Measurements from ENCODE around the gene FERMT1. TPM values are rescaled to one million over a fixed set of nuclear protein-coding genes. Genes with fewer than 3 reads are reported as not detected.

FERMT1 gene
- total and polyA plus RNA-seq, 2 donors (not counting 1 experiment from before 2014, with no cell fraction given): not detected

- peaks cover 6% of the 10 kb centered on the region for H3K27me3 Mint-ChIP-seq
- ChIA-PET POLR2A (no interaction called here), CTCF (no interaction called here)
- ATAC-seq (ENCODE audit: low read depth) (no peak), DNase-seq (no peak)
- Histone ChIP-seq H3K9ac (ENCODE audit: low read length) (no peak overlapping the region), H3K79me2 (ENCODE audit: control insufficient read depth, insufficient read depth, low read length) (no peaks in the 10 kb centered on the region), H3K4me1 (ENCODE audit: control insufficient read depth in 2 of 2, insufficient read depth in 2 of 2, low read length in 2 of 2) (no peaks in the 10 kb centered on the region), H3K36me3 (replicated peaks in 1 of 2; ENCODE audit: control extremely low read depth in 1 of 2, control insufficient read depth in 1 of 2, extremely low read depth in 1 of 2, insufficient read depth in 2 of 2, low read length in 1 of 2) (no peaks in the 10 kb centered on the region), H3K4me2 (replicated peaks; ENCODE audit: low read depth, low read length, poor library complexity, severe bottlenecking) (no peak overlapping the region), H3K4me3 (ENCODE audit: control extremely low read depth in 1 of 5, extremely low read depth in 1 of 5, insufficient read depth in 1 of 5, low read depth in 2 of 5, low read length in 4 of 5) (no peak overlapping the region), H3K9me3 (ENCODE audit: control extremely low read depth in 1 of 3, control insufficient read depth in 2 of 3, insufficient read depth in 1 of 3, low read length in 2 of 3) (no peaks in the 10 kb centered on the region), H2AFZ (ENCODE audit: insufficient read depth, low read depth, low read length, poor library complexity, severe bottlenecking) (no peak overlapping the region), H4K20me1 (ENCODE audit: control insufficient read depth, insufficient read depth, low read length, poor library complexity, severe bottlenecking) (no peaks in the 10 kb centered on the region), H3K27ac (ENCODE audit: low read length in 2 of 2) (no peak overlapping the region), H3K27me3 (replicated peaks in 1 of 4; ENCODE audit: control extremely low read depth in 1 of 4, control insufficient read depth in 3 of 4, insufficient read depth in 4 of 4, low read length in 3 of 4) (no peaks in the 10 kb centered on the region)
- intact Hi-C loops (cut with micrococcal nuclease): no loop called here
- no peaks in the 10 kb centered on the region for H3K4me1 Mint-ChIP-seq
- H3K27ac Mint-ChIP-seq: no peak overlapping the region
- TF ChIP-seq CTCF (IDR thresholded peaks at IDR 0.05) (no peak), EZH2 (IDR thresholded peaks at IDR 0.05; ENCODE audit: borderline replicate concordance, insufficient read depth, low read depth, low read length, poor library complexity, severe bottlenecking) (no peak)
- H3K4me3 Mint-ChIP-seq: no peak overlapping the region
- no peaks in the 10 kb centered on the region for H3K9me3 Mint-ChIP-seq (ENCODE audit: insufficient read depth)
- 100% methylated on average over 1 of the region's 5 CpGs for WGBS (ENCODE audit: insufficient coverage)
Observed at GRCh38 chr20:6095409-6095808, 27.4 kb downstream of the FERMT1 start.

DNA sequence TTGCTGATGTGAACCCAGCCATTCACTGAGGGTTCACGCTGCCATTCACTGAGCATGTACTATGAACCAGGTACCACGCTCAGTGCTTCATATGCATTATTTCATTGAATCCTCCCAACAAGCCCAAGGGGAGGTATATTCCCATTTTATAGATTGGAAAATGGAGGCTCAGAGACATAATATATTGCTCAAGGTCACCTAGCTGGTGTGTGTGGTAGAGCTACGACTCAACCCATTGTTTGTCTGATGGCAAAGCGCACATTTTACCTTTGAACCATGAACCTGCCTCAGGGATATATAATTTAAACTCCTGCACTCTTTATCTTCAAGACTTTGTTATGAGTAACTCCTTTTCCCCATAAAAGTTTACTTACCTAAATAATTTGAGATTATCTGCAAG is 28.3 kb downstream of the FERMT1 start:
- no peaks in the 10 kb centered on the region for H3K27me3 ChIP-seq (replicated peaks in 1 of 4; ENCODE audit: control extremely low read depth in 1 of 4, control insufficient read depth in 3 of 4, insufficient read depth in 4 of 4, low read length in 3 of 4)
- Mint-ChIP-seq H3K4me1 (no peaks in the 10 kb centered on the region), H3K27ac (no peak overlapping the region), H3K4me3 (no peak overlapping the region), H3K9me3 (ENCODE audit: insufficient read depth) (no peaks in the 10 kb centered on the region), H3K27me3 (peaks cover 9% of the 10 kb centered on the region)
- H3K4me3 ChIP-seq (ENCODE audit: control extremely low read depth in 1 of 5, extremely low read depth in 1 of 5, insufficient read depth in 1 of 5, low read depth in 2 of 5, low read length in 4 of 5): no peak overlapping the region
- no CpG with 5 or more reads among the region's 4 CpGs for WGBS (ENCODE audit: insufficient coverage)
- no peak overlapping the region for H3K9ac ChIP-seq (ENCODE audit: low read length)
- H2AFZ ChIP-seq (ENCODE audit: insufficient read depth, low read depth, low read length, poor library complexity, severe bottlenecking): no peak overlapping the region
- intact Hi-C loops (cut with micrococcal nuclease): no loop called here
- no peak overlapping the region for H3K27ac ChIP-seq (ENCODE audit: low read length in 2 of 2)
- H3K9me3 ChIP-seq (ENCODE audit: control extremely low read depth in 1 of 3, control insufficient read depth in 2 of 3, insufficient read depth in 1 of 3, low read length in 2 of 3): no peaks in the 10 kb centered on the region
- no peaks in the 10 kb centered on the region for H3K79me2 ChIP-seq (ENCODE audit: control insufficient read depth, insufficient read depth, low read length)
- POLR2A ChIA-PET: no interaction called here
- TF ChIP-seq CTCF (IDR thresholded peaks at IDR 0.05): no peak
- TF ChIP-seq EZH2 (IDR thresholded peaks at IDR 0.05; ENCODE audit: borderline replicate concordance, insufficient read depth, low read depth, low read length, poor library complexity, severe bottlenecking): no peak
- CTCF ChIA-PET: no interaction called here
- H4K20me1 ChIP-seq (ENCODE audit: control insufficient read depth, insufficient read depth, low read length, poor library complexity, severe bottlenecking): no peaks in the 10 kb centered on the region
- no peaks in the 10 kb centered on the region for H3K4me1 ChIP-seq (ENCODE audit: control insufficient read depth in 2 of 2, insufficient read depth in 2 of 2, low read length in 2 of 2)
- no peak for DNase-seq
- no peaks in the 10 kb centered on the region for H3K36me3 ChIP-seq (replicated peaks in 1 of 2; ENCODE audit: control extremely low read depth in 1 of 2, control insufficient read depth in 1 of 2, extremely low read depth in 1 of 2, insufficient read depth in 2 of 2, low read length in 1 of 2)
- ATAC-seq (ENCODE audit: low read depth): no peak
- H3K4me2 ChIP-seq (replicated peaks; ENCODE audit: low read depth, low read length, poor library complexity, severe bottlenecking): no peak overlapping the region

Measured in B cell (primary cell).